Activated naive CD4-positive, alpha-beta T cell treated with anti-CD3 and anti-CD28 coated beads, Interleukin-2, amount 50 U/mL, for 24 hours (primary cell): Measurements from ENCODE around the gene TMPRSS15.

Experiments
- H3K27ac Mint-ChIP-seq: one replicate; pipeline ENCODE4 v1.8.0; 2021; ENCODE audit warnings: mild to moderate bottlenecking, mixed read lengths
- H3K27me3 Mint-ChIP-seq: one replicate; pipeline ENCODE4 v1.8.0; 2021; ENCODE audit warnings: mixed read lengths
- H3K36me3 Mint-ChIP-seq: one replicate; pipeline ENCODE4 v1.8.0; 2021; ENCODE audit warnings: mixed read lengths
- H3K4me1 Mint-ChIP-seq: one replicate; pipeline ENCODE4 v1.8.0; 2021; ENCODE audit warnings: mixed read lengths
- H3K4me3 Mint-ChIP-seq: one replicate; pipeline ENCODE4 v1.8.0; 2021; ENCODE audit warnings: mild to moderate bottlenecking, mixed read lengths
- H3K9me3 Mint-ChIP-seq: one replicate; pipeline ENCODE4 v1.8.0; 2021; ENCODE audit warnings: mixed read lengths

The TMPRSS15 gene

GRCh38 chr21:18373606-18374005 is 30.0 kb downstream of the TMPRSS15 start:
- no peaks in the 10 kb centered on the region for H3K36me3 Mint-ChIP-seq
- H3K9me3 Mint-ChIP-seq: no peaks in the 10 kb centered on the region

GRCh38 chr21:18370301-18370700 is 33.3 kb downstream of the TMPRSS15 start:
- Mint-ChIP-seq H3K4me1 (no peaks in the 10 kb centered on the region), H3K27ac (no peak overlapping the region), H3K27me3 (peaks cover 2% of the 10 kb centered on the region), H3K4me3 (no peak overlapping the region), H3K36me3 (no peaks in the 10 kb centered on the region), H3K9me3 (no peaks in the 10 kb centered on the region)

More at GRCh38 chr21:18373606-18374005, 30.0 kb downstream of the TMPRSS15 start:
- Mint-ChIP-seq H3K4me1 (no peaks in the 10 kb centered on the region), H3K4me3 (no peak overlapping the region), H3K27ac (no peak overlapping the region), H3K27me3 (peaks cover 2% of the 10 kb centered on the region)

GRCh38 chr21:18369115-18369514 is 34.5 kb downstream of the TMPRSS15 start:
- H3K9me3 Mint-ChIP-seq: no peaks in the 10 kb centered on the region
- no peak overlapping the region for H3K4me3 Mint-ChIP-seq
- no peak overlapping the region for H3K27ac Mint-ChIP-seq
- no peaks in the 10 kb centered on the region for H3K4me1 Mint-ChIP-seq
- peaks cover 2% of the 10 kb centered on the region for H3K27me3 Mint-ChIP-seq
- H3K36me3 Mint-ChIP-seq: no peaks in the 10 kb centered on the region

- H3K27me3 Mint-ChIP-seq: peaks cover 2% of the 10 kb centered on the region
- H3K36me3 Mint-ChIP-seq: no peaks in the 10 kb centered on the region
- H3K9me3 Mint-ChIP-seq: no peaks in the 10 kb centered on the region
- no peak overlapping the region for H3K4me3 Mint-ChIP-seq
- no peak overlapping the region for H3K27ac Mint-ChIP-seq
- H3K4me1 Mint-ChIP-seq: no peaks in the 10 kb centered on the region
These were observed 35.4 kb downstream of the TMPRSS15 start for GRCh38 chr21:18368205-18368604.

GRCh38 chr21:18356801-18357200 is 46.8 kb downstream of the TMPRSS15 start:
- no peaks in the 10 kb centered on the region for H3K9me3 Mint-ChIP-seq
- no peak overlapping the region for H3K4me3 Mint-ChIP-seq
- H3K27ac Mint-ChIP-seq: no peak overlapping the region
- H3K4me1 Mint-ChIP-seq: no peaks in the 10 kb centered on the region
- no peaks in the 10 kb centered on the region for H3K27me3 Mint-ChIP-seq
- no peaks in the 10 kb centered on the region for H3K36me3 Mint-ChIP-seq

GRCh38 chr21:18354947-18355346 is 48.6 kb downstream of the TMPRSS15 start:
- H3K9me3 Mint-ChIP-seq: no peaks in the 10 kb centered on the region
- H3K36me3 Mint-ChIP-seq: no peaks in the 10 kb centered on the region
- H3K27me3 Mint-ChIP-seq: no peaks in the 10 kb centered on the region
- H3K27ac Mint-ChIP-seq: no peak overlapping the region
- no peak overlapping the region for H3K4me3 Mint-ChIP-seq
- H3K4me1 Mint-ChIP-seq: no peaks in the 10 kb centered on the region

GRCh38 chr21:18350216-18350615 is 53.4 kb downstream of the TMPRSS15 start:
- Mint-ChIP-seq H3K4me1 (no peaks in the 10 kb centered on the region), H3K9me3 (no peaks in the 10 kb centered on the region), H3K36me3 (no peaks in the 10 kb centered on the region), H3K27ac (no peak overlapping the region), H3K27me3 (no peaks in the 10 kb centered on the region), H3K4me3 (no peak overlapping the region)

GRCh38 chr21:18349468-18349867 is 54.1 kb downstream of the TMPRSS15 start:
- no peaks in the 10 kb centered on the region for H3K9me3 Mint-ChIP-seq
- H3K27ac Mint-ChIP-seq: no peak overlapping the region
- no peaks in the 10 kb centered on the region for H3K36me3 Mint-ChIP-seq
- no peak overlapping the region for H3K4me3 Mint-ChIP-seq
- H3K4me1 Mint-ChIP-seq: no peaks in the 10 kb centered on the region
- H3K27me3 Mint-ChIP-seq: no peaks in the 10 kb centered on the region

- no peak overlapping the region for H3K27ac Mint-ChIP-seq
- H3K27me3 Mint-ChIP-seq: no peaks in the 10 kb centered on the region
- no peak overlapping the region for H3K4me3 Mint-ChIP-seq
- H3K9me3 Mint-ChIP-seq: no peaks in the 10 kb centered on the region
- H3K4me1 Mint-ChIP-seq: no peaks in the 10 kb centered on the region
- H3K36me3 Mint-ChIP-seq: no peaks in the 10 kb centered on the region
These were observed 63.1 kb downstream of the TMPRSS15 start for GRCh38 chr21:18340387-18340942.

- Mint-ChIP-seq H3K36me3 (no peaks in the 10 kb centered on the region), H3K27me3 (no peaks in the 10 kb centered on the region), H3K4me1 (no peaks in the 10 kb centered on the region), H3K9me3 (no peaks in the 10 kb centered on the region), H3K4me3 (no peak overlapping the region), H3K27ac (no peak overlapping the region)
These were observed 67.8 kb downstream of the TMPRSS15 start for GRCh38 chr21:18335651-18336236.

- no peaks in the 10 kb centered on the region for H3K4me1 Mint-ChIP-seq
- H3K4me3 Mint-ChIP-seq: no peak overlapping the region
- no peak overlapping the region for H3K27ac Mint-ChIP-seq
- H3K9me3 Mint-ChIP-seq: no peaks in the 10 kb centered on the region
- no peaks in the 10 kb centered on the region for H3K27me3 Mint-ChIP-seq
- no peaks in the 10 kb centered on the region for H3K36me3 Mint-ChIP-seq
These were observed 69.5 kb downstream of the TMPRSS15 start for GRCh38 chr21:18334066-18334465.

GRCh38 chr21:18318156-18318555 is 85.4 kb downstream of the TMPRSS15 start:
- H3K4me3 Mint-ChIP-seq: no peak overlapping the region
- H3K27me3 Mint-ChIP-seq: no peaks in the 10 kb centered on the region
- no peaks in the 10 kb centered on the region for H3K9me3 Mint-ChIP-seq
- H3K36me3 Mint-ChIP-seq: no peaks in the 10 kb centered on the region
- H3K4me1 Mint-ChIP-seq: no peaks in the 10 kb centered on the region
- H3K27ac Mint-ChIP-seq: no peak overlapping the region

- Mint-ChIP-seq H3K36me3 (no peaks in the 10 kb centered on the region), H3K9me3 (no peaks in the 10 kb centered on the region), H3K4me1 (no peaks in the 10 kb centered on the region), H3K27me3 (no peaks in the 10 kb centered on the region), H3K27ac (no peak overlapping the region), H3K4me3 (no peak overlapping the region)
These were observed 105.4 kb downstream of the TMPRSS15 start for GRCh38 chr21:18298228-18298627.

GRCh38 chr21:18294100-18294499 is 109.5 kb downstream of the TMPRSS15 start:
- Mint-ChIP-seq H3K4me1 (no peaks in the 10 kb centered on the region), H3K36me3 (no peaks in the 10 kb centered on the region), H3K27me3 (no peaks in the 10 kb centered on the region), H3K4me3 (no peak overlapping the region), H3K27ac (no peak overlapping the region), H3K9me3 (no peaks in the 10 kb centered on the region)

- Mint-ChIP-seq H3K4me1 (no peaks in the 10 kb centered on the region), H3K9me3 (no peaks in the 10 kb centered on the region), H3K36me3 (no peaks in the 10 kb centered on the region), H3K4me3 (no peak overlapping the region), H3K27me3 (no peaks in the 10 kb centered on the region), H3K27ac (no peak overlapping the region)
These were observed 113.7 kb downstream of the TMPRSS15 start for GRCh38 chr21:18289876-18290275.

- no peak overlapping the region for H3K27ac Mint-ChIP-seq
- no peaks in the 10 kb centered on the region for H3K4me1 Mint-ChIP-seq
- no peak overlapping the region for H3K4me3 Mint-ChIP-seq
- no peaks in the 10 kb centered on the region for H3K27me3 Mint-ChIP-seq
- no peaks in the 10 kb centered on the region for H3K9me3 Mint-ChIP-seq
- H3K36me3 Mint-ChIP-seq: no peaks in the 10 kb centered on the region
These were observed 118.2 kb downstream of the TMPRSS15 start for GRCh38 chr21:18285379-18285778.

- H3K27me3 Mint-ChIP-seq: no peaks in the 10 kb centered on the region
- no peak overlapping the region for H3K27ac Mint-ChIP-seq
- no peaks in the 10 kb centered on the region for H3K9me3 Mint-ChIP-seq
- no peaks in the 10 kb centered on the region for H3K4me1 Mint-ChIP-seq
- no peak overlapping the region for H3K4me3 Mint-ChIP-seq
- no peaks in the 10 kb centered on the region for H3K36me3 Mint-ChIP-seq
These were observed 127.8 kb downstream of the TMPRSS15 start for GRCh38 chr21:18275781-18276180.
